ENCODE measurements around the gene ADAMTS2.

The ADAMTS2 gene

DNA sequence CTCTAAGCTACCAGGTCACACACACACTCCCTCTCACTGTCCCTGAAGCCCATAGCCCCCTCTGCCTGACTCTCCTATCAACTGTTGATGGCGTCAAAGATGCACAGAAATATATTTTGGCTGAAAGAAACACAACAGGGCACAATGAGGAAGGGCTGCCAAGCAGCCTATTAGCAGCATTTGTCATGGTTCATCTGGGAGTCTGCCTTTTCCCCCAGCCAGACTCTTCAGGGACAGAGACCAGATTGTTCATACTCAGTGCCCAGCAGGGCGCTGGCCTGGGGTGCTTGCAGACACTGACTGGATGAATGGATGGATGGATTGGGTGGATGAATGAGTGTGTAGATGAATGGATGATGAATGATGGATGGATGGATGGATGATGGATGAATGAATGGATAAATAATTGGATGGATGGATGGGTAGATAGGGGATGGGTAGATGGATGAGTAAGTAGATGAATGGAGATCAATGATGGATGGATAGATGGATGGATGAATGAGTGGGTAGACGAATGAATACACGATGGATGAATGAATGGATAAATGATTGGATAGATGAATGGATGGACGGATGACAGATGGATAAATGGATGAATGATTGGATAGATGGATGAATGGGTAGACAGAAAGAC is 90.5 kb downstream of the ADAMTS2 start:
- DNase-seq (ENCODE audit: low read depth): no peak

DNA sequence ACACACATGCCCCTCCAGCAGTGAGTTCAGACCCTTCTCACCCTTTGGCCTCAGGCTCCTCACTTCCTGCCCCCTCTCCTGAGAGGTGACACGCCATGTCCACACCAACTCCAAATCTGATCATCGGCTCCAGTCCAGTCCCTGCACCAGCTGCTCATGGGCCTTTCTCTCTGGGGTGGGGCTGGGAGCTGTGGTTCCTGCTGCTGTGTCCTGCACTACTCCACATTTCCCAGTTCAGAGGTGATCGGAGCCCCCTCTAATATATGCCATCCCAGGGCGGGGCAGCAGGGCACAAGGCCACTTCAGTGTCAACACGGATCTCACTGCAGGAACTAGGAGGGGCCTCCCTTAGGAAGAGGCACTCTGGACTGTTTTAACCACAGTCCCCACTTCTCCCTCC is 91.5 kb downstream of the ADAMTS2 start:
- no peak for DNase-seq (ENCODE audit: low read depth)

DNA sequence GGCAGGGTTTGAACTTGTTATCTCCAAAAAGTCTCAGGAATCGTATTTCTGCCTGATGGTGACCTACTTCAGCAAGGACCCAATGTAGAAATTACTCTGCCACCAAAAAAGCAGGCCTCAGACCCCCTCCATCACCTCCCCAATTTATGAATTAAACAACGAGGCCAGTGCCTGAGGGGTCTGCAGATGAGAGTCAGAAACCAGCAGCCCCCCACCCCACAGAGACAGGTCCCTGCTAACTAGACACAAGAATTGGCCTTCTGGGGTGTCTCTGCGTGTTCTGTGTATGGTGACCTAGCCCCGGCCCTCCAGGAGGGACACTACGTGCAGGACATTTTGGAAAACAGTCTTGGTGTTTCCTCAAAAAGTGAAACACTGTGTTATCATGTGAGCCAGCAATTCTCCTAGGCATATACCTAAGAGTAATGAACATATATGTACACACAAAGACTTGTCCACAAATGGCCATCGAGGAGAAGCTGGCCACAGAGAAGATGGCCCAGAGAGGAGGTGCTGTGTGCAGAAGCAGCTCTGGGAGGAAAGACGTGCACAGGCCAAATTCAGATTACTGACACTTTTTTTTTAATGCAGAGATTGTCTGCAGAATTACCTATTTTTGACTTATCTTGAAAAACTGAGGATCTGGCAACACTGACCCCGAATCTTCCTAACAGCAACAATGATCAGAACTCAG is 93.8 kb downstream of the ADAMTS2 start:
- DNase-seq (ENCODE audit: low read depth): no peak

DNA sequence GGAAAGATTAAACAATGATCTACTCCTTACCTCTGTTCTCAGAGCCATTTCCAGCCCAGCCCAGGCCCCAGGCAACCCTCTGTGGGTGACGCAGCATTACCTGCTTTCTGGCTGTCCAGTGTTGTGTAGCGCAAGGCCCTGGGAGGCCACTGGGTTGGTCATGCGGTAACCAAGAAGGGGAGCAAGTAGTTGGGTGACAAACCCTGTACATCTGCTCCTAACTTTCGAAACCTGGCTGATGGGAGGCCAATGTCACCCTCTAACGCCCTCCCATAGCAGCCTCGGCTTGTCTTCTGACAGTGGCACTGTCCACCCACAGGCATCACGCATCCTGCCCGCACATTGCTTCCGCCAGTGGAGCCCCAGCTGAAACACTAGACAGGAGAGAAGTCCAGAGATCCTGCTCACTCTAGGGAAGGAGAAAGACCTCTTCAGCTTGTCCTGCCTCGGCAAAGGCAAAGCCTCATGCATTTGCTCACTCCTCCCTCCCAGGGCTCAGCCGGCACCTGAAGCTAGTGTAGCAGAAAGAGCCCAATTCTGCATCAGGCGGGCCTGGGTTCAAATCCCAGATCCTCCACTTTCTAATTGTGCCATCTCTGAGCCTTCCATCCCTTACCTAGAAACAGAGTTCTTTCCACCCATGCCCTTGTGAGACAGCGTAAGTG is 94.6 kb downstream of the ADAMTS2 start:
- DNase-seq (ENCODE audit: low read depth): no peak

DNA sequence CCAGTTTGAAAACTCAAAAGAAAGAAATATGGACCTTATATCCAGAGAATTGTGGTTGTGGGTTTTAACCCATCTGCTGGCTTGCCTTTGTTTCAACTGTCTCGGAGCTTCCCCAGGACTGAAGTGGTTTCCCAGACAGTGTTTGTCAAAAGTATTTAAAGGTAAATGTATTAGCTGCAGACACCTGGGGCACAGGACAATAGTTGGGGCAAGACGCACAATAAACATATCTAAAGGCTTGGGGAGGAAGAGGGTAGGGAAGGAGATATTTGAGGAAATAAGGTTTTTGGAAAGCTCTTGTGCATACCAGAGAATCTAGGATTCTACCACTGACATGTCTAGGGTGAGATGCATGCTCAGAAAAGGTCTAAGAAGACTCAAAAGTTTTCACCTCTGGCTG is 99.0 kb downstream of the ADAMTS2 start:
- DNase-seq (ENCODE audit: low read depth): no peak

DNA sequence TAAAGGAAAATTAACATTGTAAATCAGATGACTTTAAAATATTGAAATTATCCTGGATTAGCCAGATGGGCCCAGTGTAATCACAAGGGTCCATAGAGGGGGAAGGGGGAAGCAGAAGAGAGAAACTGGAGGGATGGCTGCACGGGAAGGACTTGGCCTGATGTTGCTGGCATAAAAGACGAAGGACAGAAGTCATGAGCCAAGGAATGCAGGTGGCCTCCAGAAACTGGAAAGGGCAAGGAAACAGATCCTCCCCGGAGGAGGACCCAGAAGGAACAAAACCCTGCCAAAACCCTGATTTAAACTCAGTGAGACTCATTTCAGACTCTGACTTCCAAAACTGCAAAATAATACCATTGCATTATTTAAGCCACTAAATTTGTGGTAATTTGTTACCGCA is 100.2 kb downstream of the ADAMTS2 start:
- no peak for DNase-seq (ENCODE audit: low read depth)

DNA sequence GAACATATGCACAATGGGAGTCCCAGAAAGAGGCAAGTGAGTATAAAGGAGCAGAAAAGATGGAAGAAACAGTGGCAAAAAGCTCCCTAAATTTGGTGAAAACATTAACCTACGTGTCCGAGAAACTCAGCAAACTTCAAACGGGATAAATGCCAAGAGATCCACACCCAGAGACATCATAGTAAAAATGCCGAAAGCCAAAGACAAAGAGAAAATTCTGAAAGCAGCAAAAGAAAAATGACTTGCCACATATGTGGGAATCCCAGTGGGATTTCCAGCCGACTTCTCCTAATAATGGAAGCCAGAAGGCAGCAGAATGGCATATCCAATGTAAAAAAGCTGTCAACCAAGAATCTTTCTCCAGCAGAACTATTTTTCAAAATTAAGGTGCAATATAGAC is 101.2 kb downstream of the ADAMTS2 start:
- no peak for DNase-seq (ENCODE audit: low read depth)

DNA sequence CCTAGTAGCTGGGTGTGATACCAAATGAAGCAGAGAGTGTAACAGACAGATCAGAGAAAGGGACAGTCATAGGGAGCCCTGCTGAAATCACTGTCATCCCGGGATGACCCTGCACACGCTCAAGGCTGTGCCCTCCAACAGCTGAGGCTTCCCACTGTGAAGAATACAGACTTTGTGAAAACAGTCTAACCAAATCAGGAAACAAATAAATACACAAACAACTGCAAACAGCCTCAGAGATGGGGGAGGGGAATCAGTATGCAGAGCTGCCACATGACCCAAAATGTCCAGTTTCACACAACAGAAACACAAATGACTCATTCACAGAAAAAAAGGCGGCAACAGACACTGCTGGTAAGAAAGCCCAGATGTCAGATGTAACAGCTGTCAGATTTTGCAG is 101.9 kb downstream of the ADAMTS2 start:
- no peak for DNase-seq (ENCODE audit: low read depth)

DNA sequence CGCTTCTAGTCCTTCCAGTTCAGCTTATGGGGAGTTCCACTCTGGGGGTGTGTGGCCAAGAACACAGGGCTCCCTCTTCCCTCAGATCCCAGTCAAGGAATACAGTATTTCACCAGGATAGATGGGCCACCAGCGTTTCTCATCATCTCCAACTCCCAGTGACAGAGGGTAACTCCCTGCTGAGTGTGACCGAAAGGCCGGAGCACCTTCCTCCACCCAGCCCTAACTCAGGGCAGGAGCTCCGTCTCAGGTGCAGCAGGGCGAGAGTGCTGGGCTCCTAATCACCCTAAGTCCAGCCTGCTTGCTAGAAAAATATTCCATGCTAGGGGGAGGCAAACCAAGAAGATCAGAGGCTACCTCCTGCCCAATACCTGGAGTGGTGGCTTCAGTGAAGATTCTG is 102.6 kb downstream of the ADAMTS2 start:
- DNase-seq (ENCODE audit: low read depth): no peak

DNA sequence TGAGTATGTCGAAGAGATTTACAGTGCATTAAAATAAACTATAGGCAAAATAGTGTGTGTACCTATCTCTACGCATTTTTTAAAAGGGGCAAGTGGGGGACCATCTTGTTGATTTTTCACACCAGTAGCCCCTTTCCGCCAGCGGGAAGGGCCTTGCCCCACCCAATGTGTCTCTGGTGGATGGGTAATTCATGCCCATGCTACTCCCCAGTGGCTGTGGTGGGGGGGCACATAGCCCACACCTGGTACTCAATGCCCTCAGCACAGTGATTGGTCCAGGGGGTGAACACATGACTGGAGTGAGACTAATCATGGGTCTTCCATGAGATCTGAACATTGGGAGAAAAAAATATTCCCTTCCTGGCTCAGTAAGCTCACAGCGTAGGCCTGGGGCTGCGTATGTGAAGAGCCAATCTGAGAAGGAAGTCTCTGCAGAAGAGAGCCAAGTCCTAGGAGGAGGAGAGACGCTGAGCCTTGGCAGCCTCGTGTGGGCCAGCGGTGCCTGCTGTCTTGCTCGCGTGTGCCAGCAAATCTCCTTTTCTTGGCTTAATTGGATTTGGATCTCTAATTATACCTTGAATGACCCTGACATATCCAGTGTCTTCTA is 103.4 kb downstream of the ADAMTS2 start:
- DNase-seq (ENCODE audit: low read depth): no peak

DNA sequence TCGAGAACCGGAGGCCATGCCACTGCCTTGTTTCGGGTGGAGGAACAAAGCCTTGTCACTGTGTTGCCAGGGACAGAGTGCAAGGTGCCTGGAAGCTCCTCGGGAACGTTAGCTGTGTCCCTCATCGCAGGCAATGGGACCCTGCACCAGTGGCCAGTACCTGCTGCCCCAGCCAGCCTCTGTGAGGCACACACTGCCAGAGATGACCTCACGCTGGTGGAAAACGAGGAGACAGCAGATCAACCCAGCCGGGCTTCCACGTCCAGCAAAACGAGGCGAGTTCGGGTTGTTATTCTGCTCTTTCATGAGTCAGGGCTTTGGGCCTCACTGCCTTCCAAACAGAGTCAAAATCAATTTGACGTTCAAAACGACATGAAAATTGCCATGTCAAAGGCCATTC is 104.1 kb downstream of the ADAMTS2 start:
- no peak for DNase-seq (ENCODE audit: low read depth)

DNA sequence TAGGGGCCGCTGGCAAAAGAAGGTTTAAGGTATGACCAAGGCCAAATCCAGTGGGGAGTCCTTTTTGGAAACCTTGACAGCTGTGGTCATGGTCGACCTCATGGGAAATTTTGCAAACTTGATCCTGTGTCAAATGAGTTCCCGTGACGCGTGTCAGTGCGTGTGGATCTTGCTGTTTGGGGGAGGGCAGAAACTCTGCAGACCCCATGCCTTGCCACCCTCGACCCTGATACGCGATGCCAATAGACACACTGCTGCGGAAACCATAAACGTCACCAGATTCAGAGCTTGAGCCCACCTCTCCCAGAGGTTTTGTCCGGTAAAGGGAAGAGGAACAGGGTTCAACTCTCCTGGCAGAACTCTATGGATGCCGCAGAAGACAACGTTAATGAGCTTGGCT is 104.7 kb downstream of the ADAMTS2 start:
- no peak for DNase-seq (ENCODE audit: low read depth)

DNA sequence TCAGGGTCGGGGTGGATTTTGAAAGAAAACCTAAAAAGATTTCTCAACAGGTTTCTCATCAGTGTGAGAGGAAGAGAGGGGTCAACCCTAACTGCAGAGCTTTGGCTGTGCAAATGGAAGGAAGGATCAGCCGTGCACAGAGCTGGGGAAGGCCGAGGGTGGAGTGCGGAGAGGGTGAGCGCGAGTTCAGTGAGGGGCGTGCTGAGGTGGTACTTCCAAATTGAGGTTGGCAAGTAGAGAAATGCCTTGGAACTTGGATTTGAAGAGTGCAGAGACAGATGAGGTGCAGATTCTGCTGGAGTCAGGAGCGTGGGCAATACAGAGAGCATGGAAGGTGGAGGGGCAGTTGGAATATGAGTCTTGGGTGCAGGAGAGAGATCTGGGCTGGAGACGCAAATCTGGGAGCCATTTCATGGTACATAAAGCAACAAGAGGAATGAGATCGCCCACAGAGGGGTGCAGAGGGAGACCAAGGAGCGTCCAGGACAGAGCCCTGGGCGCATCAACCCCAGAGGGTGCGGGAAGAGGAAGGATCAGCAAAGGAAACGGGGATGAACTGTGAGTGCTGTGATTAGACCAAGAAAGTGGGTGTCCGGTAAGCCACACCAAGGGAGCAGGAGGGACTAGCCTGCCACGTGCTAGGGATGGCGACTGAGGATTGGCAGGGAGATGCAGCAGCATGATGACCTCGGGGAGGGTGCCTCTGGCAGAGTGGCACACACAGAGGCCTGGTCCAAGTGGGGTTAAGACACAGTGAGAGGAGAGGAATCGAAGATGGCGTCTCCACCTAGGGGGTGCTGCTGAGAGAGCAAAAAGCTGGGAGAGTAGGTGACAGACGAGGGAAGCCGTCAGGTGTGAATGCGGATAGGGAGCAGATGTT is 105.8 kb downstream of the ADAMTS2 start:
- DNase-seq (ENCODE audit: low read depth): no peak

DNA sequence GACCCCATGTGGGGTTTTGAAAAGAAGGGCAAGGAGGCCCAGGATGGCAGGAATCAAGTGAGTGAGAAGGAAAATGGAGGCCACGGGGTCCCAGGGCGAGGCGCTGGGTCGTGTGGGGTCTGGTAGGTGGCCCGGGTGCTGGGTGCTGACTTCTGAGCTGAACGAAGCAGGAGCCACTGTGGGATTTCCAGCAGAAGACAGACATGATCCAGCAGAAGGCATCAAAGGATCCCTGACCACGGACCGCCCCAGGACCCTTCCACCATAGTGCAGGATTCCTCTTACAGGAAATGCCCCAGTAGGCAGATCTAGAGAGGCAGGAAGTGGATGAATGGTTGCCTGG is 106.7 kb downstream of the ADAMTS2 start:
- DNase-seq (ENCODE audit: low read depth): no peak

DNA sequence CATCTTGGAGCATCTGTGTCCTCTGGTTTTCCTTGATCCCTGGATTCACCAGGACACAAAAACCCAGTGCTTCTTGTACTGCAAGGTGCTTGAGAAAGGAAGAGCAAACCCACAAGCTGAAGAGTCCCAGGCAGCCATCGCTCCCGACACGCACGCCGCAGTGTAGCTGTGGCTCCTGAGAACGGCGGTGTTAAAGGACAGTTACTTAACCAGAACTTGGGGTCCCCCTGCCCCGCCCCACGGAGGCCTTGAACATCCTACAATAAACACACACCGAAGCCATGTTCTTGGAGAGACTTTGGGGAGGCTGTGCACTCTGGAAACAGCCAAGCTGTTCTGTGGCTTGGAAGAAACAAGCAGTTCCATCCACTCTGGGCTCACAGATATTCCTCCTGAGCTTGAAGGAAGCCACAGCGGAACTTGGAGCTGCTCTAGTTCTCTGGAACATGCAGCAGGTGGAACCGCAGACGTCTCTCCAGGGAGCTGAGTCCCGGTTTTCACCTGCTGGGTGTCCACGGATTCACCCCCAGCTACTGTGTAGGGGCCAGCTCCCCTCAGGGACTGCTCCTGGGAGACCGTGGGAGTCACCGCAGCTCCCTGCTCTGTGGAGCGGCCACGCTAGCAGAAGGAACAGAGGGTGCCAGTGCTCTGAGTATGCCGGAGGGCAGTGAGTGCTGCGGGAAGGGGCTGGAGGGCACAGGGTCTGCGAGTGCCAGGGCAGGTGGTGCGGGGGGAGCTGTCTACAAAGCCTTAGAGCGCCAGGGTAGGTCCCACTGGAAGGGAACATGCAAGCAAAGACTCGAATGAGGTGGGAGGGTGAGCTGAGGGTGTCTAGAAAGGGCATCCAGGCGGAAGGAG is 107.3 kb downstream of the ADAMTS2 start:
- no peak for DNase-seq (ENCODE audit: low read depth)

DNA sequence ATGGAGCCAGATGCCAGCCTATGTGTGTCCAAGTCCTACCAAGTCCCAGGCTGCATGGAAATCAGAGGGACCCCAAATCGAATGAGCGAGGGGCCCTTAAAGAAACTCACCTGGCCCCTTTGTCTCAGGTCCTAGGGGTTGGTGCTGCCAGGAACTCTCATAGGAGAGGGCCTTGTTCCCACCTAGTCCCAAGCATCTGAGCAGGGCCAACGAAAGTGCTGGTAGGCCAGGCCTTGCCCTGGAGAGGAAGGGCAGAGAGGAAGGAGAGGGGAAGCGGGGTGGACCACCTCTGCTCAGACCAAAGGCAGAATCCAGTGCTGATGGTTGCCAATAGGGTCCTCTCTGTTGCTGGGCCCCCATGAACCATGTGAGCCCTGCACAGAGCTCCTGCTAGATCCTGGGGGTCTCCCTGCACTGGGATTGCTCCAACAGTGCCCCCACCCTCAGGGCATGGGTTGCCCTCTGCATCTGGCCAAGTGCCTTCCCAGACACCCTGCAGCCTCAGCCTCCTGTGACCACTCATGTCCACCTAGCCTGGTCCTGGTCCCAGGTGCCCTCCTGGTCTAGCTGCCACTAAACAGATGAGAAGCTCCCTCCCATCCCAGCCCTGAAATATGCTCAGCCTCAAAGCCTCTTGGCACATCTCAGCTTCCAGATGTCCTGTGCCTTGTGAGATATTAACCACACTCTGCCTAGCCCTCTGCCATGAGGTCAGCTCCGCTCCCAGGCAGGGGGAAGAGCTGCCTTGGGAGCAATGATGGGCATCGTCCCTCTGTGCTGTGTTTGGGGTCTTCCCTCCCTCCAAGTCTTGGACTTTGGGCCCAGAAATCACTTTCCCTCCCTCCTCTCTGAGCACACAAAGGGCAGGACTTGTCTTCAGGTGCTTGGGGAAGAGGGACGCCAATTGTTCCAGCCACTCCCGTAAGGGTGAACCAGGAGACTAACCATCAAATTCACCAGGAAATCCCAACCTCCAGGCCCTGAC is 109.6 kb downstream of the ADAMTS2 start:
- no peak for DNase-seq (ENCODE audit: low read depth)

DNA sequence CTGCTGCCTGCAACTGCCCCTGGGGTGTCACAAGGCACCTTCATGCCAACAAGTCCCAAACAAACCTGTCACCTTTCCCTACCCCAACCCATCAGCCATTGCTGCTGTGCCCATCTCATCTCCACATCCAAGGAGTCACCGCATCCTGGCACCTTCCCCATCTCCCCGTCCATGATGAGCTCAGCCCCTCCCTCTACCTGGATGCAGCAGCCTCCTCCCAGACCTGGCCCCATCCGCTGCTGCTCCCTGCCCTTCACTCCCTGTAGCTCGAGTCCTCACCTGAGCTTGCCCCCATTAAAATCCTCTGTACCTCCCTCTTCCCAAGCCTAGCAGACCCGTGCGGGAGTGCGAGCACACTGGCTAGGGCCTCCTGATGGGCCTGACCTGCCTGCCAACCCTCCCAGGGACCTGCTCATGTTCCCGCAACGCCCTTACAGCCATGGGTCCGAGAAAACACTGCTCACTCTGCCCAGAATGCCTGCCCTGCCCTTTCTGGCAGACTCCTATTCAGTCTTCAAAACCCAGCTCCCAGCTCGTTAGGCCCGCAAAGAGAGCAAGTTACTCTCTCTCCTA is 110.6 kb downstream of the ADAMTS2 start:
- DNase-seq (ENCODE audit: low read depth): no peak

DNA sequence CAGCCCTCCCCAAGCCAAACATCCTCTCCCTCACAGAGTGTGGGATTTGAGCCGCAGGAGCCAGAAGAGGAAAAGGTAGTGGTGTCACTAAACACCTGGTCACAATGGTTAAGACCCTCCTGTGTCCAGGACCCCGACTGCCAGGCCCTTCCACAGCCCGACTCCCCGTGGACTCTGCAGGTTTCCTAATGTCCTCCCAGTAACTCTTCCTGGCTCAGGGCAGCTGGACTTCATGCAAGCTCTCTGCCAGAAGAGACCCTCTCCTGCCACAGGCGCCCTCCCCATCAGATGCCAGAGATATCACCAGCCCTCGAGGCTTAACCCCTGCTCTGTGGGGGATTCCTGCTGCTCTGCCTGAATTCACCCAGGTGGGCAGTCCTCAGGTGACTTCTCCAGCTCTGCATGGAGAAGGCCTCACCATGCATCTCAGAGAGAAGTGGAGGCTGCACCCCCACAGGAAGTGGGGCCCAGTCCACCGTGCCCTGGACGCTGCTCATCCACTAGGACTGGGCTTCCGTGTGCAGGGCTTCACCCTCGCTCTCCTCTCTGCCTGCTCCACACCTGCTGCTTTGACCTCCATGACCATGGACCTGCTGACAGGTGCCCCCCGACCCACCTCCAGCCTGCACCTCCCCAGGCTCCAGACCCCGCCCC is 111.2 kb downstream of the ADAMTS2 start:
- no peak for DNase-seq (ENCODE audit: low read depth)

DNA sequence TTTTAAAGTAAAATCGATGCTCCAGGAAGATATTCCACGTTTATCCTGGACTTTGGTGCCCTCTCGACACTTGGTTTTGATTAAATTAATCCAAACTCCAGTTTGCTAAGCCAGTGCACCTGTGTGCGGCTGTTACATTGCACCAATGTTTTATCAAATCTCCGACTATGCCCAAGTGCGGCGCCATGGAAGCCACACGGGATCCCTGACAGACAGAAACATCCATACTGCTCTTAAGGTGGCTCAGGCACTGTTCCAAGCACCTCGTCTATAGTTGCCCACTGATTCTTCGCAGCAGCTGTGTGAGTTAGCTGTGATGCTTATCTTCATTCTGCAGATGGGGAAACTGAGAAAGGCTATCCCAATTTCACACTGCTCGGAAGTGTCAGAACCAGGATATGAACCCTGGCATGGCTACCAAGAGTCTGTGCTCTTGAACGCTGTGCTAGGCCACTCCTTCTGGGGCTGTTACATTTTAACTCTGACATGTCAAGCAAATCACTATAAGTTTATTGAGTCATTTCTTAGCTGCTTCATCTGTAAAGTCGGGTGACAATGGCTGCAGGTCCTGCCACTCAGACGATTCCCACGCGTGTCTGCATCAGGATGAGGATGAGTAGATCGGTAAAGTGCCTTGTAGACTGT is 113.0 kb downstream of the ADAMTS2 start:
- no peak for DNase-seq (ENCODE audit: low read depth)
